ENCODE results near the gene BCL2L11. TPM values are rescaled to one million over a fixed set of nuclear protein-coding genes. Genes with fewer than 3 reads are reported as not detected.
A peak's percentile ranks its signal among the peaks of the same experiment; 100 is the strongest.
"Not testable (repeated sequence)": the region's sequence is repeated elsewhere in the genome, so short reads cannot be mapped to it uniquely, and the experiment has no call there.

Gene BCL2L11, protein sequence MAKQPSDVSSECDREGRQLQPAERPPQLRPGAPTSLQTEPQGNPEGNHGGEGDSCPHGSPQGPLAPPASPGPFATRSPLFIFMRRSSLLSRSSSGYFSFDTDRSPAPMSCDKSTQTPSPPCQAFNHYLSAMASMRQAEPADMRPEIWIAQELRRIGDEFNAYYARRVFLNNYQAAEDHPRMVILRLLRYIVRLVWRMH
- total RNA-seq, result 20.1 to 24.5 TPM (median 21.7 TPM) in 3 replicates

- H3K4me3 Mint-ChIP-seq, result peak within 1 kb of the TSS; percentile 90
- TF ChIP-seq CTCF (IDR thresholded peaks at IDR 0.05; ENCODE audit: unreplicated experiment), result no peak
- H3K36me3 Mint-ChIP-seq, result peaks cover 2% of the 10 kb centered on the region
- H3K9me3 Mint-ChIP-seq, result no peaks in the 10 kb centered on the region
- DNase-seq (ENCODE audit: low spot score in 2 of 2, unreplicated experiment in 2 of 2), result peak; percentile 90 to 97
- H3K27me3 Mint-ChIP-seq (ENCODE audit: low read depth), result peaks cover 43% of the 10 kb centered on the region
- peak within 1 kb of the TSS; percentile 97 for H3K27ac Mint-ChIP-seq
- H3K4me1 Mint-ChIP-seq, result peaks cover 43% of the 10 kb centered on the region
Measured at GRCh38 chr2:111120253-111121027, at the start of gene BCL2L11. BCL2L11 (plus strand) TSS chr2:111120914; CDS start chr2:111123746, 2,832 bp downstream.

- Mint-ChIP-seq H3K27me3 (ENCODE audit: low read depth) (no peaks in the 10 kb centered on the region), H3K4me3 (no peak overlapping the region), H3K36me3 (peaks cover 5% of the 10 kb centered on the region), H3K9me3 (peaks cover 34% of the 10 kb centered on the region), H3K27ac (peak overlapping the region; percentile 2), H3K4me1 (peaks cover 33% of the 10 kb centered on the region)
- no peak for TF ChIP-seq CTCF (IDR thresholded peaks at IDR 0.05; ENCODE audit: unreplicated experiment)
- no peak for DNase-seq (ENCODE audit: low spot score in 2 of 2, unreplicated experiment in 2 of 2)
Measured at GRCh38 chr2:111071600-111072171, 49.0 kb upstream of the BCL2L11 start.

DNA sequence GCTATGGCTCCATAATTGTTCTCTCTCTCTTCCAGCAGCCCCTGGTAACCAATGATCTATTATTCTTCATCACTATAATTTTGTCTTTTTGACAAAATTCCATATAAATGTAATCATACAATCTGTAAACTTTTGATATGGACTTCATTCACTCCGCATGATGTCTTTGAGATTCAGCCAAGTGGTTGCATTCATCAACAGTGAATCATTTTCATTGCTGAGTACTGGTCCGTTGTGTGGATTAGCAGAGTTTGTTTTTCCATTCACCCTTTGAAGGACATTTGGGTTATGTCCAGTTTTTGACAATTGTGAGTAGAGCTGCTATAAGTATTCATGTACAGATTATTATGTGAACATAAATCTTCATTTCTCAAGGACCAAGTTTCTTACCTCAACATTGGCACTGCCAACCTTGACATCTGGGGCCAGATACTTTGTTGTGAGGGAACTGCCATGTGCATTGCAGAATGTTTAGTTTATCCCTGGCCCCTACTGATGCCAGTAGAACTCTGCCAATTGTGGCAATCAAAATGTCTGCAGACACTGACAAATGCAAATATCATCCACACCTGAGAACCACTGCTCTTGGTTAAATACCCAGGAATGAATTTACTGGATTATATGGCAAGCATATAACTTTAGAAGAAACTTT is 48.4 kb upstream of the BCL2L11 start:
- DNase-seq (ENCODE audit: low spot score in 2 of 2, unreplicated experiment in 2 of 2), result no peak
- no peak for TF ChIP-seq CTCF (IDR thresholded peaks at IDR 0.05; ENCODE audit: unreplicated experiment)
- no peaks in the 10 kb centered on the region for H3K27me3 Mint-ChIP-seq (ENCODE audit: low read depth)
- peaks cover 37% of the 10 kb centered on the region for H3K9me3 Mint-ChIP-seq
- H3K27ac Mint-ChIP-seq, result no peak overlapping the region
- H3K4me3 Mint-ChIP-seq, result no peak overlapping the region
- H3K4me1 Mint-ChIP-seq, result peaks cover 31% of the 10 kb centered on the region
- peaks cover 5% of the 10 kb centered on the region for H3K36me3 Mint-ChIP-seq

- H3K27ac Mint-ChIP-seq; DNase-seq (ENCODE audit: low spot score in 2 of 2, unreplicated experiment in 2 of 2); H3K36me3 Mint-ChIP-seq; H3K4me3 Mint-ChIP-seq; H3K4me1 Mint-ChIP-seq: not testable (repeated sequence)
- Mint-ChIP-seq H3K27me3 (ENCODE audit: low read depth) (peaks cover 36% of the 10 kb centered on the region), H3K9me3 (peaks cover 32% of the 10 kb centered on the region)
Measured at GRCh38 chr2:111082659-111083058, 38.1 kb upstream of the BCL2L11 start.

DNA sequence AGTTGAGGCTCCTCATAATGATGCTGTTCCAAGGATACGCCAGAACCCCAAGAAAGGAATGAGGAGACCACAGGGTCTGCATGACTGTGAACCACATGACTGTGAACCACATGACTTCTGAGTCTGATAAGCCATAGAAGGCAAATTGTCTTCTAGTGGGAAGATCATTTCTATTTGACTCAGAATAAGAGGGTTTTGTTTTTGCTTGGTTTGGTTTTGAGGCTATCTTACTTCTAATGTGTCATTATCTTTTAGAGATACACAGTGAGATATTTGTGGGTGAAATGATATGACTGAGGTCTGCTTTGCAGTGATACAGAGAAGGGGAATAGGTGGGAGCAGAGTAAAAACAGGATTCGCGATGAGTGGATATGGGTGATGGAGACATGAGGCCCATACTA is 28.9 kb upstream of the BCL2L11 start:
- H3K9me3 Mint-ChIP-seq, result no peaks in the 10 kb centered on the region
- no peak for TF ChIP-seq CTCF (IDR thresholded peaks at IDR 0.05; ENCODE audit: unreplicated experiment)
- no peak overlapping the region for H3K27ac Mint-ChIP-seq
- H3K36me3 Mint-ChIP-seq, result no peaks in the 10 kb centered on the region
- DNase-seq (ENCODE audit: low spot score in 2 of 2, unreplicated experiment in 2 of 2), result no peak
- H3K4me1 Mint-ChIP-seq, result no peaks in the 10 kb centered on the region
- no peak overlapping the region for H3K4me3 Mint-ChIP-seq
- peaks cover 14% of the 10 kb centered on the region for H3K27me3 Mint-ChIP-seq (ENCODE audit: low read depth)

Data from mesothelial cell of epicardium (in vitro differentiated cells).